ENCODE results near the gene SLCO2B1.

Gene SLCO2B1

GRCh38 chr11:75149766-75150465 lies 991 bp upstream of the SLCO2B1 start:
- no peak for DNase-seq
- Histone ChIP-seq H3K4me1 (no peaks in the 10 kb centered on the region), H3K27me3 (peaks cover 0 to 15% of the 10 kb centered on the region in 2 donors), H3K9me3 (no peaks in the 10 kb centered on the region), H3K27ac (no peak overlapping the region), H3K4me3 (no peak overlapping the region), H3K36me3 (no peaks in the 10 kb centered on the region)
- intact Hi-C loops (cut with DNase I; ENCODE audit: low total_unique reads), result loop anchor here (5.0 kb wide), 1 partner anchor 92 kb away; the partner anchor contains the start of gene TPBGL
- TF ChIP-seq, protein P1, sequence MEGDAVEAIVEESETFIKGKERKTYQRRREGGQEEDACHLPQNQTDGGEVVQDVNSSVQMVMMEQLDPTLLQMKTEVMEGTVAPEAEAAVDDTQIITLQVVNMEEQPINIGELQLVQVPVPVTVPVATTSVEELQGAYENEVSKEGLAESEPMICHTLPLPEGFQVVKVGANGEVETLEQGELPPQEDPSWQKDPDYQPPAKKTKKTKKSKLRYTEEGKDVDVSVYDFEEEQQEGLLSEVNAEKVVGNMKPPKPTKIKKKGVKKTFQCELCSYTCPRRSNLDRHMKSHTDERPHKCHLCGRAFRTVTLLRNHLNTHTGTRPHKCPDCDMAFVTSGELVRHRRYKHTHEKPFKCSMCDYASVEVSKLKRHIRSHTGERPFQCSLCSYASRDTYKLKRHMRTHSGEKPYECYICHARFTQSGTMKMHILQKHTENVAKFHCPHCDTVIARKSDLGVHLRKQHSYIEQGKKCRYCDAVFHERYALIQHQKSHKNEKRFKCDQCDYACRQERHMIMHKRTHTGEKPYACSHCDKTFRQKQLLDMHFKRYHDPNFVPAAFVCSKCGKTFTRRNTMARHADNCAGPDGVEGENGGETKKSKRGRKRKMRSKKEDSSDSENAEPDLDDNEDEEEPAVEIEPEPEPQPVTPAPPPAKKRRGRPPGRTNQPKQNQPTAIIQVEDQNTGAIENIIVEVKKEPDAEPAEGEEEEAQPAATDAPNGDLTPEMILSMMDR (IDR thresholded peaks at IDR 0.05), result no peak

DNA sequence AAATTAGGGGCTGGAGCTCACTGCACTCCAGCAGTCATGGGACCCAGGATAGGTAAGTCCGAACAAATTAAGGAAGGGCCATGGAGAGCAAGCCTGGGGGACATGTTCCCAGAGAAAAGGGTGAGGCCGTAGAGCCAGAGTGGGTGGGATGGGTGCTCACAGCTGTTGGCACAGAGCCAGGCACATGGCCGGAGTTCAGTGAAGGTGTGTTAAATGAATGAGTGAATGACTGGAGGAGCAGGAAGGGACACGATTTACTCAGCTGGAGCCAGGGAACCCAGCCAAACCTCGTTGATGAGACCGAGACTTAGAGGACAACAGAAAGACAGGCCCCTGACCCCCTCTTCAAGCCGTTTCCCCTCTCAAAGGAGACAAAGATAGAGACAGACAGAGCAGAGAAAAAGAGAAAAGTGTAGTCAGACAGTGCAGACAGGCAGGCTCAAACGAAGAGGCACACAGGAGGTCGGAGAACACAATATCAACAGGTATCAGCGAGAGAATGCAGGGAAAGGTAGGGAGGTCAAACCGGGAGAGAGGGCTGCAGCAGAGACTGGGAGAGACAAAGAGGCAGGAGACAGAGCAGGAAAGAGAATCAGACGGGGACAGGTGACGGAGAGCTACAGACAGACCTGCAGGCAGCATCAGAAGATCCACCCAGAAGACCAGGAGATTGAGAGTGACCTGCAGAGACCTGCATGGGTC lies 590 bp downstream of the SLCO2B1 start:
- Histone ChIP-seq H3K4me3 (peak overlapping the region; percentile 33 to 41), H3K27ac (no peak overlapping the region), H3K36me3 (no peaks in the 10 kb centered on the region), H3K4me1 (no peaks in the 10 kb centered on the region), H3K27me3 (peaks cover 0 to 10% of the 10 kb centered on the region in 2 donors), H3K9me3 (no peaks in the 10 kb centered on the region)
- TF ChIP-seq, protein P1 (IDR thresholded peaks at IDR 0.05), result no peak
- intact Hi-C loops (cut with DNase I; ENCODE audit: low total_unique reads), result no loop called here
- DNase-seq, result no peak

DNA sequence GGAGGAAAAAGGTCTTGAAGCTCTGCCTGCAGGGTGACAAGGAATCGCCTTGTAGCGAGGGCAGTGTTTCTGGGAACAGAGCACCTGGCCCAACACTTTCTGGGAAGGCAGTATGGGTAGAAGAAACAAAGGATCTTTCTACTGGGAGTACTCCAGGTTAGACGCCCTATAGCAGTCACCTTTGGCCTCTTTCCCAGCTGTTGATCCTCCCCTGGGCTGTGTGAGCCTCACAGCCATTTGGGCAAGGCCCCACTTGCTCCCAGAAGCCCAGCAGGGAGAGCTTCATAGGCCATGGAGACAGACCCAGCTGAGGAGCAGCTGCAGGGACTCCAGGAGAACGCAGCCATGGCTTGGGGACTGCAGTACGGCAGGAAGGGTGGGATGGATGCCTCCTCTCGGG lies 1.2 kb downstream of the SLCO2B1 start:
- Histone ChIP-seq H3K4me3 (peak overlapping the region; percentile 33 to 41), H3K9me3 (no peaks in the 10 kb centered on the region), H3K4me1 (no peaks in the 10 kb centered on the region), H3K27me3 (peaks cover 0 to 7% of the 10 kb centered on the region in 2 donors), H3K27ac (no peak overlapping the region), H3K36me3 (no peaks in the 10 kb centered on the region)
- DNase-seq, result no peak
- TF ChIP-seq, protein P1 (IDR thresholded peaks at IDR 0.05), result no peak
- intact Hi-C loops (cut with DNase I; ENCODE audit: low total_unique reads), result no loop called here

- DNase-seq, result no peak
- intact Hi-C loops (cut with DNase I; ENCODE audit: low total_unique reads), result no loop called here
- H3K4me3 ChIP-seq, result peak overlapping the region; percentile 33 to 41
- H3K9me3 ChIP-seq, result no peaks in the 10 kb centered on the region
- no peak overlapping the region for H3K27ac ChIP-seq
- TF ChIP-seq, protein P1 (IDR thresholded peaks at IDR 0.05), result no peak
- no peaks in the 10 kb centered on the region for H3K4me1 ChIP-seq
- no peaks in the 10 kb centered on the region for H3K36me3 ChIP-seq
- peaks cover 0 to 4% of the 10 kb centered on the region in 2 donors for H3K27me3 ChIP-seq
These were observed 1.9 kb downstream of the SLCO2B1 start for GRCh38 chr11:75152651-75153427.

DNA sequence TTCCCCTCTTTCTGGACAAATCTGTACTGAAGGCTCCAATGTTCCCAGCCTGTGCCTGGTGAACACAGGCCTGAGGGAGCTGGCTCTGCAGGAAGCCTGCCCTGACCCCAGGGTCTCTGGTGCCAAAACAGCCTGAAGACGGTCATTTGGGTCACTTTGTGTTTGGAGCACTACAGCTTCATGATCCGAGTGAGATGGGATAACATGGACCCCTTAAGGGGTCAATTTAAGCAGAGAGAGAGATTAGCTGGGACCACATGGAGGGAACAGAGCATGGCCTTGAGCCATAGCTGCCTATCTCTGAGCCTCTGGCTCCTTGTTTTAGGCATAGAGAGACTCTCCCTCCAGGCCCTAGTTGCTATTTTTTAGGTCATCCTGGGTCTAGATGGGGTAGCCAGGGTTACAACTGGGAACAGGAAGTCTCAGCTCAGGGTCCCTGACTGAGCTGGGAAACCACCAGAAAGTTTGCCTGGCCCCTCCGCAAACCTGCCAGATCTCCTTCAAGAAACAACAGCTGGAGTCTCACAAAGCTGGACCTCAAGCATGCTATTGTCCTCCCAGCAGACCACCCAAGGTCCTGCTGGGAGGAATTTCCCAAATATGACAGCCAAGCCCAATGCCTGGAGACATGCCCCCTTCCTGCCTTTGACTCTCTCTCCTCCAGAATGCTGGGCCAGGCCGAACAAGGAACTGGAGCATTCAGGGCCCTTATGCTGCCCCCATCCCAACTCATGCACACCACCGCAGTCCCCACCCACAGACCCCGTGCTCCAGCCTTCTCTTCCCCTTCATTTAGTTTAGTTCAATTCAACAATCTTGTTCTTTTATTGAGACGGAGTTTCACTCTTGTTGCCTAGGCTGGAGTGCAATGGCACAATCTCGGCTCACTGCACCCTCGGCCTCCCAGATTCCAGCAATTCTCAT lies 4.0 kb downstream of the SLCO2B1 start:
- peak overlapping the region; percentile 10 to 25 for H3K4me3 ChIP-seq
- TF ChIP-seq, protein P1 (IDR thresholded peaks at IDR 0.05), result no peak

More for the DNA sequence above, 4.0 kb downstream of the SLCO2B1 start:
- no peaks in the 10 kb centered on the region for H3K9me3 ChIP-seq
- intact Hi-C loops (cut with DNase I; ENCODE audit: low total_unique reads), result no loop called here
- no peaks in the 10 kb centered on the region for H3K4me1 ChIP-seq
- no peaks in the 10 kb centered on the region for H3K36me3 ChIP-seq
- no peaks in the 10 kb centered on the region for H3K27me3 ChIP-seq
- H3K27ac ChIP-seq, result no peak overlapping the region
- DNase-seq, result no peak

Data from tibial artery (tissue), 4 donors.